ENCODE results near the gene STXBP5.

The STXBP5 gene

DNA sequence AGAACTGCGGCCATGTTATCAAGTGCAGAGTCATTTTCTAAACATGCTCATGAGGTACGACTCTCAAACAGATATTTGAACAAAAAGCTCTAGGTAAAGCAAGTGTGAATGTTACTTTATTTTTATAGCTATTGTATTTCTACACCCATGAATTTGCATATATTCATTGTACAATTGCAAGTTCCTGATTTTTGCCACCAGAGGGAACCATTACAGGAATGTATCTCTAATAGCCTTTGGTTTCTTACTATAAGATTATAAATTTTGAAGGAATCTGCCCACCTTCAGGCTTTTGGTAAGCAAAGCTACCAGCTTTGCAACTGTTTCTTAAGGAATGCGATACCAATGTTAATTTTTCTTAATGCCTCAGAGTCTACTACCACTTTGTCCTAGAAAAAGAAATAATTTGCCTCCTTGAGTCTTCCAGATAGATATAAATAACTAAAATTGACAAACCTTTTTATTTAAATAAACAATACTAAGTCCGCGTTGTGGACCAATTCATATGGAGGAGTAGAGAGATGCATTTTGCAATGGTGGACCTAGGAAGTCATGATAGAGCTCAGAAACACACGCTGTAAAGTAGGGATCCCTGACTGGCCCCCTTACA lies 178.8 kb downstream of the STXBP5 start:
- H3K23ac ChIP-seq (ENCODE audit: low read length): no peak overlapping the region
- H3K4me1 ChIP-seq (ENCODE audit: control insufficient read depth in 1 of 2, insufficient read depth in 2 of 2, low read length in 2 of 2): no peaks in the 10 kb centered on the region
- no peaks in the 10 kb centered on the region for H3K27me3 ChIP-seq (ENCODE audit: insufficient read depth, low read length)
- no peak overlapping the region for H2BK12ac ChIP-seq (ENCODE audit: low read length)
- H4K12ac ChIP-seq (ENCODE audit: low read depth, low read length): no peak overlapping the region
- WGBS (ENCODE audit: extremely low coverage, insufficient coverage, insufficient read length): no CpG with 5 or more reads among the region's 6 CpGs
- H2AFZ ChIP-seq (ENCODE audit: insufficient read depth, low read length, poor library complexity): no peak overlapping the region
- no peak overlapping the region for H2BK5ac ChIP-seq (ENCODE audit: low read depth, low read length, poor library complexity)
- no peak overlapping the region for H3K27ac ChIP-seq (ENCODE audit: low read depth, low read length)
- no peaks in the 10 kb centered on the region for H3K79me2 ChIP-seq (ENCODE audit: control insufficient read depth, insufficient read depth, low read length, poor library complexity)
- no peak overlapping the region for H3K14ac ChIP-seq (ENCODE audit: low read length)
- no peak overlapping the region for H2AK5ac ChIP-seq (ENCODE audit: low read length)
- no peaks in the 10 kb centered on the region for H3K79me1 ChIP-seq (ENCODE audit: low read length)
- no peak overlapping the region for H4K91ac ChIP-seq (ENCODE audit: low read depth, low read length)
- no peak overlapping the region for H3K9ac ChIP-seq (ENCODE audit: low read length)
- peaks cover 1 to 6% of the 10 kb centered on the region in 2 experiments for H3K36me3 ChIP-seq (ENCODE audit: control insufficient read depth in 1 of 2, insufficient read depth in 2 of 2, low read length in 2 of 2)
- no peak overlapping the region for H2BK120ac ChIP-seq (ENCODE audit: insufficient read depth, low read length, poor library complexity)
- H3K4me2 ChIP-seq (ENCODE audit: low read length): no peak overlapping the region
- DNase-seq: peak in 1 of 2 donors; percentile 70
- no peak overlapping the region for H3K18ac ChIP-seq (ENCODE audit: low read length)
- H3K9me3 ChIP-seq (ENCODE audit: insufficient read depth, low read depth, low read length): no peaks in the 10 kb centered on the region
- no peak overlapping the region for H3K4me3 ChIP-seq (ENCODE audit: low read depth, low read length)
- H4K8ac ChIP-seq (ENCODE audit: low read depth, low read length): no peak overlapping the region
- H3K4ac ChIP-seq (ENCODE audit: low read depth, low read length): no peak overlapping the region

DNA sequence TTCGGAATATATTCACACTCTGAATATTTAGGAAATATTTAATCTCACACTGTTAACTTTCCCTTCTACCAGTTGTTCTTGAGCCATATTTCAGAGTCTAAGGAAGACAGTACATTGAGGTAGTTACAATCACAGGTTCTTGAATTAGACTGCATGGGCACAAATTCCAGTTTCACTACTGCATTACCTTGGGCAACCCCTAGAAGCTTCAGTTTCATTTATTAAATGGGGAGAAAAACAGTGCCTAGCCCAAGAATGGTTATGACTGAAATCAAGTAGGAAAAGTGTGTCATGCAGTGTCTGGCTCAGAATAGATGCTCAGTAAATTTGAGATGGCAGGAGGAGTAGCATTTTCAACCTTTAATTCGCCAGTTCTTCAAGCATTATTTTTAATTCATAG lies 179.8 kb downstream of the STXBP5 start:
- Histone ChIP-seq H4K8ac (ENCODE audit: low read depth, low read length) (no peak overlapping the region), H3K36me3 (ENCODE audit: control insufficient read depth in 1 of 2, insufficient read depth in 2 of 2, low read length in 2 of 2) (peaks cover 1 to 6% of the 10 kb centered on the region in 2 experiments), H3K27ac (ENCODE audit: low read depth, low read length) (no peak overlapping the region), H3K18ac (ENCODE audit: low read length) (no peak overlapping the region), H3K79me2 (ENCODE audit: control insufficient read depth, insufficient read depth, low read length, poor library complexity) (no peaks in the 10 kb centered on the region), H3K4me3 (ENCODE audit: low read depth, low read length) (no peak overlapping the region), H3K79me1 (ENCODE audit: low read length) (no peaks in the 10 kb centered on the region), H2AK5ac (ENCODE audit: low read length) (no peak overlapping the region), H3K27me3 (ENCODE audit: insufficient read depth, low read length) (no peaks in the 10 kb centered on the region), H3K4me2 (ENCODE audit: low read length) (no peak overlapping the region), H2BK12ac (ENCODE audit: low read length) (no peak overlapping the region), H2AFZ (ENCODE audit: insufficient read depth, low read length, poor library complexity) (no peak overlapping the region), H3K4me1 (ENCODE audit: control insufficient read depth in 1 of 2, insufficient read depth in 2 of 2, low read length in 2 of 2) (no peaks in the 10 kb centered on the region), H3K23ac (ENCODE audit: low read length) (no peak overlapping the region), H4K12ac (ENCODE audit: low read depth, low read length) (no peak overlapping the region), H3K14ac (ENCODE audit: low read length) (no peak overlapping the region), H3K4ac (ENCODE audit: low read depth, low read length) (no peak overlapping the region), H2BK120ac (ENCODE audit: insufficient read depth, low read length, poor library complexity) (no peak overlapping the region), H3K9me3 (ENCODE audit: insufficient read depth, low read depth, low read length) (no peaks in the 10 kb centered on the region), H3K9ac (ENCODE audit: low read length) (no peak overlapping the region), H2BK5ac (ENCODE audit: low read depth, low read length, poor library complexity) (no peak overlapping the region), H4K91ac (ENCODE audit: low read depth, low read length) (no peak overlapping the region)
- WGBS (ENCODE audit: extremely low coverage, insufficient coverage, insufficient read length): no CpG with 5 or more reads among the region's 2 CpGs
- DNase-seq: no peak

DNA sequence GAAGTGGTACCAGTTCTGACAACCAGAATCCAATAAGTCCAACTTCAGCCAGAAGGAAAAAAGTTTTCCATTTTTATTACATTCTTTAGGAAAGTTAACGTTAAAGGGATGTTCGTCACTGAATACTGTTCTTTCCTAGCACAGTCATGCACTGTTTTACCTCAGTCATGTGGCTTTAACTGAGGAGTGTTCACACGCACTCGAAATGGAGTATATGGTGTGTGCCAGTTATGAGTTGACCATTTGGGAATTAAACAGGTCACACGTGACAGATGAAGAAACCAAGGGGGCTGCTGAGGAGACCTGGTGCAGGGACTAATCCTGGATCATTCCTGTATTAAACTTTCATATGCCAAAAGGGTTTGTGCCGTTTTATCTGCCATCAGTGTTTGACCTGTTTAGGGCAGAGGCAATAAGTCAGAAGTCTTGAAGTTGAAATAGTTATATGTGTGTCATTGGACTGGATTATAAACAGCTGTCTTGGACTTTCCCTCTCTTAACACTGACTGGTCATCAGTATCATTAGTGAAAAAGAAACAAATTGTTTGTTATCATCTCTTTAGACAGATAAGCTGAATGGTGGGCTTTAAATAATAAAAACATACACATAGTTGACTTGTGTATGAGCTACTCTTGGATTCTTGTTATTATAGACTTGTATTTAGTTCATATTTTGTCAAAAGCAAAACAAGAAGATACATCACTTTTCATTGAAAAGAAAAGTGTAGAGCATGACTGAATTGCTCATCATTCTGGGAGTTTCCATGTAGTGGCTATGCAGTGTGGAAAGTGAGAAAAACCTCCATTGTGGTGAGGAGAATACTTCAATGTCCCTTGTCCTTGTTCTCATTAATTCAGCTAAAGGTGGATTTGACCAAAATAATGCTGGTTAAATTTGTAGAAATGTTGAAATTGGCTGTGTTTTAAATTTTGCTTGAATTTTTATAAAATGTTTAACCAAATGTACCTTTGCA lies 180.8 kb downstream of the STXBP5 start:
- no peak overlapping the region for H2BK5ac ChIP-seq (ENCODE audit: low read depth, low read length, poor library complexity)
- no peaks in the 10 kb centered on the region for H3K9me3 ChIP-seq (ENCODE audit: insufficient read depth, low read depth, low read length)
- H3K9ac ChIP-seq (ENCODE audit: low read length): no peak overlapping the region
- H3K79me2 ChIP-seq (ENCODE audit: control insufficient read depth, insufficient read depth, low read length, poor library complexity): no peaks in the 10 kb centered on the region
- no peaks in the 10 kb centered on the region for H3K4me1 ChIP-seq (ENCODE audit: control insufficient read depth in 1 of 2, insufficient read depth in 2 of 2, low read length in 2 of 2)
- no peak overlapping the region for H2BK120ac ChIP-seq (ENCODE audit: insufficient read depth, low read length, poor library complexity)
- H2AFZ ChIP-seq (ENCODE audit: insufficient read depth, low read length, poor library complexity): no peak overlapping the region
- no peak overlapping the region for H3K27ac ChIP-seq (ENCODE audit: low read depth, low read length)
- no peaks in the 10 kb centered on the region for H3K27me3 ChIP-seq (ENCODE audit: insufficient read depth, low read length)
- H4K91ac ChIP-seq (ENCODE audit: low read depth, low read length): no peak overlapping the region
- H3K79me1 ChIP-seq (ENCODE audit: low read length): no peaks in the 10 kb centered on the region
- DNase-seq: no peak
- no peak overlapping the region for H3K23ac ChIP-seq (ENCODE audit: low read length)
- H3K36me3 ChIP-seq (ENCODE audit: control insufficient read depth in 1 of 2, insufficient read depth in 2 of 2, low read length in 2 of 2): peaks cover 1 to 6% of the 10 kb centered on the region in 2 experiments
- H2AK5ac ChIP-seq (ENCODE audit: low read length): no peak overlapping the region
- H3K18ac ChIP-seq (ENCODE audit: low read length): no peak overlapping the region
- no peak overlapping the region for H3K4ac ChIP-seq (ENCODE audit: low read depth, low read length)
- H4K8ac ChIP-seq (ENCODE audit: low read depth, low read length): no peak overlapping the region
- H4K12ac ChIP-seq (ENCODE audit: low read depth, low read length): no peak overlapping the region
- H3K4me3 ChIP-seq (ENCODE audit: low read depth, low read length): no peak overlapping the region
- WGBS (ENCODE audit: extremely low coverage, insufficient coverage, insufficient read length): no CpG with 5 or more reads among the region's 6 CpGs
- no peak overlapping the region for H3K14ac ChIP-seq (ENCODE audit: low read length)
- H3K4me2 ChIP-seq (ENCODE audit: low read length): no peak overlapping the region
- no peak overlapping the region for H2BK12ac ChIP-seq (ENCODE audit: low read length)

DNA sequence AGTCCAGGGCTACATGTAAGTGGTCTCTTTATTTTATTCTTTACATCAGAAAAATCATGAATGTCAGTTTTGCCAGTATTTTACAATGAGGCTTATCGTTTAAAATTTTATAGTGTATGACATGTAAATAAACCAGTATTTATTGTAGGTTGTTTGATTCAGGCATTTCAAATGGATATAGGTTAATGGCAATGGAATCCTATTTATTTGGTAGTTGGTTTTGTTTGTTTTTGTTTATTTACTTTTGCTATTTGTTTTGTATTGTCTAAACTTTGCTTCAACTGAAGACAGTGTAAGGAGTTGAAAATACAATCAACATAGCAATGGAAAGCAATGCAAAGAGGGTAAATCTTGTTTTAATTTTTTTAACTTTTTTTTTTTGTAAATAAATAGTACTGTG lies 185.2 kb downstream of the STXBP5 start:
- no peak overlapping the region for H3K14ac ChIP-seq (ENCODE audit: low read length)
- no peak overlapping the region for H3K9ac ChIP-seq (ENCODE audit: low read length)
- no peak overlapping the region for H3K23ac ChIP-seq (ENCODE audit: low read length)
- H4K8ac ChIP-seq (ENCODE audit: low read depth, low read length): no peak overlapping the region
- no peak overlapping the region for H3K4me2 ChIP-seq (ENCODE audit: low read length)
- DNase-seq: no peak
- H3K9me3 ChIP-seq (ENCODE audit: insufficient read depth, low read depth, low read length): no peaks in the 10 kb centered on the region
- H2BK5ac ChIP-seq (ENCODE audit: low read depth, low read length, poor library complexity): no peak overlapping the region
- H2AK5ac ChIP-seq (ENCODE audit: low read length): no peak overlapping the region
- no peak overlapping the region for H3K4ac ChIP-seq (ENCODE audit: low read depth, low read length)
- H2BK120ac ChIP-seq (ENCODE audit: insufficient read depth, low read length, poor library complexity): no peak overlapping the region
- no peak overlapping the region for H3K18ac ChIP-seq (ENCODE audit: low read length)
- no peak overlapping the region for H4K12ac ChIP-seq (ENCODE audit: low read depth, low read length)
- no peak overlapping the region for H3K27ac ChIP-seq (ENCODE audit: low read depth, low read length)
- no peaks in the 10 kb centered on the region for H3K27me3 ChIP-seq (ENCODE audit: insufficient read depth, low read length)
- no peak overlapping the region for H3K4me3 ChIP-seq (ENCODE audit: low read depth, low read length)
- H2BK12ac ChIP-seq (ENCODE audit: low read length): no peak overlapping the region
- H2AFZ ChIP-seq (ENCODE audit: insufficient read depth, low read length, poor library complexity): no peak overlapping the region
- no peak overlapping the region for H4K91ac ChIP-seq (ENCODE audit: low read depth, low read length)
- H3K36me3 ChIP-seq (ENCODE audit: control insufficient read depth in 1 of 2, insufficient read depth in 2 of 2, low read length in 2 of 2): peaks cover 0 to 4% of the 10 kb centered on the region in 2 experiments
- H3K79me2 ChIP-seq (ENCODE audit: control insufficient read depth, insufficient read depth, low read length, poor library complexity): no peaks in the 10 kb centered on the region
- no peaks in the 10 kb centered on the region for H3K4me1 ChIP-seq (ENCODE audit: control insufficient read depth in 1 of 2, insufficient read depth in 2 of 2, low read length in 2 of 2)
- no CpG with 5 or more reads among the region's 1 CpG for WGBS (ENCODE audit: extremely low coverage, insufficient coverage, insufficient read length)
- H3K79me1 ChIP-seq (ENCODE audit: low read length): no peaks in the 10 kb centered on the region
